GM18867 (cell line): ENCODE results near the gene QRICH1.
A peak's percentile ranks its signal among the peaks of the same experiment; 100 is the strongest.

ENCODE experiments used
- ATAC-seq: cut with Tn5 transposase; IDR thresholded peaks from one replicate; pipeline ENCODE4 v1.9.1; 2021; ENCODE audit warnings: mild to moderate bottlenecking, moderate library complexity; ENCODE audit not compliant: unreplicated experiment

The QRICH1 gene, protein sequence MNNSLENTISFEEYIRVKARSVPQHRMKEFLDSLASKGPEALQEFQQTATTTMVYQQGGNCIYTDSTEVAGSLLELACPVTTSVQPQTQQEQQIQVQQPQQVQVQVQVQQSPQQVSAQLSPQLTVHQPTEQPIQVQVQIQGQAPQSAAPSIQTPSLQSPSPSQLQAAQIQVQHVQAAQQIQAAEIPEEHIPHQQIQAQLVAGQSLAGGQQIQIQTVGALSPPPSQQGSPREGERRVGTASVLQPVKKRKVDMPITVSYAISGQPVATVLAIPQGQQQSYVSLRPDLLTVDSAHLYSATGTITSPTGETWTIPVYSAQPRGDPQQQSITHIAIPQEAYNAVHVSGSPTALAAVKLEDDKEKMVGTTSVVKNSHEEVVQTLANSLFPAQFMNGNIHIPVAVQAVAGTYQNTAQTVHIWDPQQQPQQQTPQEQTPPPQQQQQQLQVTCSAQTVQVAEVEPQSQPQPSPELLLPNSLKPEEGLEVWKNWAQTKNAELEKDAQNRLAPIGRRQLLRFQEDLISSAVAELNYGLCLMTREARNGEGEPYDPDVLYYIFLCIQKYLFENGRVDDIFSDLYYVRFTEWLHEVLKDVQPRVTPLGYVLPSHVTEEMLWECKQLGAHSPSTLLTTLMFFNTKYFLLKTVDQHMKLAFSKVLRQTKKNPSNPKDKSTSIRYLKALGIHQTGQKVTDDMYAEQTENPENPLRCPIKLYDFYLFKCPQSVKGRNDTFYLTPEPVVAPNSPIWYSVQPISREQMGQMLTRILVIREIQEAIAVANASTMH

DNA sequence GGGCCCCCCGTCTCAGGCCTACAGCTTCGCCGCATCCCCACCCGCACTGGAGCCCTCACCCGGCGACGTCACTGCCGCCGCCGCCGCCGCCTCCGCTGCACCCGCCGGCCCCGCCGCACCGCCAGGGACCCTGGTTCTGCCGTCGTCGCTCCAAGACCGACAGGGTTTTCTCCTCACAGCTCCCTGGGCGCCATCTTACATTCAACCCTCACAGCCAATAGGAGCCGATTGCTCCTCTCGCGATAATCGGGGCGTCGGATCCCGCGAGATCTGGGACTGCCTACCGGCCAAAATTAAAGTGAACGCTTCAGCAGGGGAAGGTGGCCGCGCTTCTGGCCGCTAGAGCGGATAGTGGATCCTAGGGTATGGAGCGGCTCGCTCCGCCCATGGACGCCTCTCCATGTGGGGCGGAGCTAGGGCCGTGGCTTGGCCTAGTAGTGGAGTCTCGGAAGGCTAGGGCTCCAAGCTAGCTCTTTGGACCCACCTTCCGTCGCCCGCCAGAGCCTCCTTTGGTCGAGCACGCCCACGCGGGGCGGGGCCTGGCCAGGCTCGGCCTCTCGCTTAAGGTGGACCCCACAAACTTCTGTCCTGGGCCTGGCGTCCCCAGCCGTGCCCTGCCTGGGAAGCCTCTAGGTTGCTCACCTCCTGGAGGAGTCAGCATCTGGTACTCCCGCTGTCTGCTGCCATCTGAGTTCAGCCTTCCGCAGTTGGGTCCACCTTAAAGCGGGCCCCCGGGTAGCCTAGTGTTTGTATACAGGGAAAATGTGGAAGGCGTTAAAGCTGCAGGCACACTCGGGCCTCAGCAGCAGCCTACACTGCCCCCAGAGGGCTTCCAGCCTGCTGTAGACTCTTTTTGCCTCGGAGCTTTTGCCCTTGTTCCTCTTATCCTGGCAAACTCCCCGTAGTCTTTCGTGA, at the start of gene QRICH1:
Gene QRICH1 (minus strand): TSS at position 219 of the 915 bp plus-strand sequence. CDS start 17,054 bp downstream, outside the sequence.
- peak; percentile 72 for ATAC-seq

DNA sequence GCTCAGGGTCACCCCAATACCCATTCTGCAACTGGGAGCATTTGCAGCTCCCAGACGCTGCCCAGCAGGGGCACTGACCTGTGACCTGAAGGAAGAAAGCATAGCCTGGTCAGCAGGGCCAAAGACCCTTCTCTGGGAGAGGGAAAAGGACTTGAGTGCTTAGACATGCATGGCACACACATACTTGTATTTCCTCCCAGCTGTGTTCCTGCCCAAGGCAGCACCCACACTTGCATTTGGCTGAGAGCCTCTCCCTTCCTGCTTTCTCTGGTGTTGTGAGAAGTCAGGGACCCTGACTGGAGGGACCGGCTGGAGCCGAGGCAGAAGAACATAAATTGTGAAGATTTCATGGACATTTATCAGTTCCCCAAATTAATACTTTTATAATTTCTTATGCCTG, 46.2 kb upstream of the QRICH1 start:
- ATAC-seq: no peak

DNA sequence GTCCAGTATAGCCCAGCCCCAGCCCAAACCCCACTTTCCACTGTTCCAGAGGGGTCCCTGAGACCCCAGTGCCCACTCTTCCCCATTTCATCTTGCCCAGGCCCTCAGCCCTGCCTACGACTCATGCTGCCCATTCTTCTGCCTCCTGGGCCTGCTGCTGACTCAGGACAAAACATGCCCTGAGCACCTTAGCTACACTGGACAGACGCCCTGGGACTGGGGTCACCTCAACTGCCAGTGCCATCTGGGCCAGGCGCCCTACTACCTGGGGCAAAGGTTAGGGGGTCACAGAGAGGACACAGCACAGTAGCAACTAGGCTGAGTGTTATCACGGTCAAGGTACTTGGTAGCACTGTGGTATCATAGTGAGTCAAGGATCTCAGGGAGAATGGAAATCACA, 41.6 kb upstream of the QRICH1 start:
- no peak for ATAC-seq

DNA sequence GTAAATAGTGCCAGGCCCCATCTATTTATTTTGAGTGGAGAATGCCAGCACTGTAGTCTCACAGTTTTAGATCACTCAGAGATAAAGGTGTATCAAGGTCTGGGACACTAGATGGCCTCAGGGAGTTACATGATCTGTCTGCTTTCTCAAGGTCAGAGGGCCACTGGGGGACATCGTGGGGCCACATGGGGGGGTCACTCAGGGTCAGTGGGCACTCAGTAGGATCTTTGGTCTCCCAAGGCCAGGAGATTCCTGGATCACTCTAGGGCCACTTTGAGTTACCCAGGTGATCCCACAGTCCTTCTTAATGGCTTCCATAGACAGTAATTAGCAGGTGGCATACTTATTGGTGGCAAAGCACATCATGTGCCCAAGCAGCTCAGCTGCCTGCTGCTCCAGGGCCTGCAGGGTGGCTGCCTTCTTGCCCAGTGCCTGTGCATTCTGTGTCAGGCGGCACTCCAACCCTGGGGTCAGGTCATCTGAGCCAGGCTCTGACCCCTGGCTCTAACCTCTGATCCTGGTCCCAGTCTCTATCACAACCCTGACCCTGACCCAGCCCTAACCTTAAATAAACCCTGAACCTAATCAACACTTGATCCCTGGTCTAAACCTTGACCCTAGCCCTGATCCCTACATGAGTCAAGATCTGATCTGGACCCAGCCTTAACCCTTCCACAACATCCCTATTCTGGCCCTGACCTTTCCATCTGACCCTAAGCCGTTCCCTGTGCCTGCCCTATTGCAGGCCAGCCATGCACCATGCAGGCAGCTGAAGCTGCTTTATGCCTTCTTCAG, 40.8 kb upstream of the QRICH1 start:
- no peak for ATAC-seq

GRCh38 chr3:49133226-49133951, 39.5 kb upstream of the QRICH1 start:
- ATAC-seq: no peak

DNA sequence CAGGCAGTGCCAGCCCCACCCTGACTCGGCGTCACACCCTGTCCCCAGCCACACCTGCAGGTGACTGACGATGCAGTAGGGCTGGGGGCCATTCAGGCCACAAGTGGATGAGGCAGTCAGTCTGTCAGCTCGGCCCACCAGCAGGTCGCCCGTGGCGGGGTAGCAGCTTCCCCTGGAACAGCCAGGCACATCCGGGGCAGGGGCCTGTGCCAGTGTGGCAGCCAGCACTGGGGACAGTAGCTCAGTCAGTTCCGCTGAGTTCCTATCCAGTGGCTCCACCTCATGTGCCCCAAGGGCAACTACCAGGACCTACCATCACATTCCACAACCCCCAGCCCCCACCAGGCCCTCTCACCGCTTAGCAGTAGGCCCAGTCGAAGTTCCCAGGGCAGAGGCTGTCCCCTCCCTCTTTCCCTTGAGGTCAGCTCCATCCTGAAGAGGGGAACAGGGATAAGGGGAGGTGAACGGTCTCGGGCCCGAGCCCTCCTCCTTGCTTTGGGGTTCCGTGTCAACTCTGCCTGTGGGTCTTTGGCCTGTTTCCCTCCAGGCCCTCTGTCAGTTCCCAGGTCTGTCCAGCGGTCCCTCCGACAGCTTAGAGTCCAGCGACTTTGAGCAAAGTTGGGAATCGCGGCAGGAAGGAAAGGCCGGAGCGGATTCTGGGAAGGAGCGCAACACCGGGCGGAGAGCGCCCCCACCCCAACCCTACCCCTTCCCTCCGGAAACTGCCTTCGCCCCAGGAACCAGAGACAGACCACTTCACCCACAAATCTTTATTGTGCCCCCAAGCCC, 38.8 kb upstream of the QRICH1 start, which contains the start of gene LAMB2:
Gene LAMB2 (minus strand): TSS at position 614 of the 789 bp plus-strand sequence. CDS start 183 bp downstream, at position 431.
- ATAC-seq: no peak

- ATAC-seq: no peak
Measured at GRCh38 chr3:49132073-49132436, 38.2 kb upstream of the QRICH1 start.

- ATAC-seq: no peak
Measured at GRCh38 chr3:49131576-49131975, 37.7 kb upstream of the QRICH1 start.

- ATAC-seq: no peak
Measured at GRCh38 chr3:49131040-49131439, 37.2 kb upstream of the QRICH1 start.

- no peak for ATAC-seq
Measured at GRCh38 chr3:49124991-49125670, 31.3 kb upstream of the QRICH1 start.

DNA sequence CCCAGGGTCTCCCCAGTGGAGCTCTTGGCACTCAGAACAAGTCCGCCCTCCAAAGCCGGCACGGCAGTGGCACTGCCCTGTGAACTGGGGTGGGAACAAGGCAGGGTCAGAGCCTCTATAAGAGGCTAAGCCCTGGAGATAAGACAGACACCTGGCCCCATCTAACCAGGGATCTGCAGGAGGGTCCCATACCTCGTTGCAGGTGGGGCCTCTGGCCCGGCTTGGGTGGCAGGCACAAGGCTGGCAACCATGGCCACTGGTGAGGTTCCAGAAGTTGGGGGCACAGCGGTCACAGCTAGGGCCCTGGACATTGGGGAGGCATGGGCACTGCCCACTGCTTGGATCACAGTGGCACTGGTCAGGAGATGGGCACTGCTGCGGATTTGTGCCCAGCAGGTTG, 30.3 kb upstream of the QRICH1 start:
- no peak for ATAC-seq

DNA sequence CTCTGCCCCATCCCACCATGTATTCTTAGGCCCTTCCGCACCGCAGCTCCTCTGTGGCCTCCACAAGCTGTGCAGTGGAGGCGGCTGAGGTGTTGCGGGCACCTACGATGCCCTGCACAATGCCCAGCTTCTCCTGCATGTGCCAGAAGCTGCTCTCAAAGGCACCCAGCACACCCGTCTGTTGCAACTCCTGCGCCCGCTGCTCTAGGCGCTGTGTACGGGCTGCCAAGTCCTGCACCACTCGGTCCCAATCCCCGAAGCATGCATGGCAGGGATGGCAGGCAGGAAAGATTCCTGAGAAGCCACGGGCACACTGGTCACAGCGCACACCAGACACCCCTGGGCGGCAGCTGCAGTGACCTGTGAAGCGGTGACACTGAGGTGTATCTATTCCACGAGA, 29.8 kb upstream of the QRICH1 start:
- no peak for ATAC-seq

DNA sequence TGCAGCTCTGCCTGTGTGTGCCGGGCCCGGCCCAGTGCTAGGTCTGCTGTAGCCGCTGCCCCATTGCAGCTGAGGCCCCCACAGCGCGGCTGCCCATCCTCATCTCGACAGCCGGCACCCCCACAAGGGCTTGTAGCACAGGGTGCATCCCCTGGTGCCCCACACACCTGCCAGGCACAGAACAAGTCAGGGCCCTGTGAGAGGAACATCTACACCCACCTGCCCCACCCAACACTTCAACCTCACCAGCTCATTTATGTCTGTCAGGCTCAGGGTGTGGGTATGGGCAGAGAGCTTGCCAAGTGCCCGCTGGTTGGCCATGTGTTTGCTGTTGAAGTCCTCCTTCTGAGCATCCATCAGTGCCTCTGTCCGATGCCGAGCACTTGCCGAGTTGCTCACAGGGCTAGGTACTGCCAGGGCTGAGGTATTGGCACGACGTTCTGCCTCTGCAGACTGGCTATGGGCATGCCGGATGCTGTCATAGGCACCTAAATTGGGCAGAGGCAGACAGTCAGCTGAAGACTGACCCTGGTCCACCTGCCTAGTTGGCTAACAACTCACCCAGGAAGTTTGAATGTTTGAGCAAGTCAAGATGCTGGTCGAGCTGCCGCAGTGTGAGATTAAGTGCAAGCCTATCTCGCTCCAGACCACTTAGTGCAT, 29.1 kb upstream of the QRICH1 start:
- ATAC-seq: no peak

GRCh38 chr3:49122451-49122850, 28.6 kb upstream of the QRICH1 start:
- no peak for ATAC-seq

DNA sequence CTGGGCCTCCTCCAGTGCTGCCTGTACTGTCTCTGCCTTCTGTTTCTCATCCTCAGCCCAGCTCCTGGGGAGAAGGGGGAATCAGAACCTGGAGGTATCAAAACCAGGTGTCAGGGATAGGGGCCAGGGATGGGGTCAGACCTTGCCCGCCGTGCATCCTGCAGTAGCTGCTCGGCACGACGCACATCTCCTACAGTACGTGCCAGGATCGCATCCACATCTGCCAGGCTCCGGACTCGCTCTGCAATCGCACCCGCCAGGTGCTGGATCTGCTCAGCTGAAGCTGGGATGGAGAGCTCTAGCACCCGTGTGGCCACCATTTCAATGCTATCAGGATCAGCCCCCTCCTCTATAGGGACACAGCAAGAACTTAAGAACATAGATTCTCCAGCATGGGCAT, 28.2 kb upstream of the QRICH1 start:
- ATAC-seq: no peak

GRCh38 chr3:49121132-49121736, 27.4 kb upstream of the QRICH1 start:
- ATAC-seq: no peak

GRCh38 chr3:49120438-49121131, 26.7 kb upstream of the QRICH1 start, which contains the start of gene USP19:
USP19 (minus strand) TSS chr3:49120823; CDS start chr3:49119145, 1,678 bp downstream.
- peak; percentile 86 for ATAC-seq
